Measurements from ENCODE around the gene WDTC1. TPM values are rescaled to one million over a fixed set of nuclear protein-coding genes. Genes with fewer than 3 reads are reported as not detected.

Gene WDTC1
- total RNA-seq, 1 donor from 2014 or later, result 16.3 TPM

DNA sequence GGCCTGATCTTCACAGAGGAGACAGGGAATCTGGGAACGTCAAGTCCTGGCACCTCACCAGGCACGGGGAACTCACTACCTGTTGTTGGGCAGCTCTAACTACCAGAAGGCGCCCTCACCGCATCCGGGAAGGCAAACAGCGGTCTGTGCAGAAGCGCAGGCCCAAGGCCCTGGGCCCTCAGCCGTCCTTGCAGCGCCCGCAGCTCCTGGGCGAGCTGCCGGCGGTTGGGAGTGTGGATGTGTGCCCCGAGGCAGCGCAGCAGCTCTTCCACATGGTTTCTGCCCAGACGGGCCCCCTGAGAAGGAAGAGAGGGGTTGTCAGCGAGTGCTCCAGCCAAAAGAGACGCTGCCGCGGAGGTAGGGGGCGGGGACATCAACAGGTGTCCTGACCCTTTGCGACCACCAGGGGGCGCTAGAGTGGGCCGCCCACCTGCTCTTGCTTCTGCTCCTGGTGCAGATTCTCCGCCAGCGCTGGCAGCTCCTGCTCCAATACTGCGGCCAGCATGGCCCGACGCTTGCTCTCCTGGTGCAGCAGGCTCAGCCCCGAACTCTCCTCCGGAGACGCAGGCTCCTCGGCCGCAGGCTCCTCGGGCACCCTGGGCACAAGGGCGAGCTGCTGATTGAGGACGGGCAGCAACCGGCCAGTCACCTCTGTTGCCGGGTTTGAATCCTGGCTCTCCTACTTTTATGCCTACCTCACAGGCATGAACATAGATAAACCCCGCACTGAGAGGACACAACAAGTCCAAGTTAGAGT is 123.0 kb downstream of the WDTC1 start:
- peak; percentile 65 for ATAC-seq

Other genes with a start within 250 kb of the WDTC1 start
- gene TRNP1, start 240.9 kb upstream of the WDTC1 start, total RNA-seq, result 75.0 TPM
- gene TENT5B, start 221.8 kb upstream of the WDTC1 start, total RNA-seq, result 51.3 TPM
- gene SLC9A1, start 79.5 kb upstream of the WDTC1 start, total RNA-seq, result 27.3 TPM
- gene TMEM222, start 87.5 kb downstream of the WDTC1 start, total RNA-seq, result 38.6 TPM
- gene SYTL1, start 107.4 kb downstream of the WDTC1 start, total RNA-seq, result 113 TPM
- 76.3 TPM for gene MAP3K6, start 132.3 kb downstream of the WDTC1 start, total RNA-seq
- gene FCN3, start 140.2 kb downstream of the WDTC1 start, total RNA-seq, result 2.4 TPM
- 12.2 TPM for gene CD164L2, start 148.7 kb downstream of the WDTC1 start, total RNA-seq
- 0.52 TPM for gene GPR3, start 158.0 kb downstream of the WDTC1 start, total RNA-seq

Data from esophagus mucosa (tissue), 1 donor.